C4-2B (cell line): Measurements from ENCODE around the gene MKI67.

Experiments
- H3K27ac ChIP-seq: fragments of 450-650 bp; 2 replicates; pipeline ENCODE4 v1.5.1; 2017
- ZFX ChIP-seq: fragments of 450-650 bp; IDR thresholded peaks from 2 replicates; pipeline ENCODE4 v1.6.1; 2017
- TF ChIP-seq, protein P1 (sequence below): fragments of 450-650 bp; conservative IDR thresholded peaks from 2 replicates; pipeline ENCODE4 v1.5.1; 2017; ENCODE audit warnings: mild to moderate bottlenecking

Gene MKI67

DNA sequence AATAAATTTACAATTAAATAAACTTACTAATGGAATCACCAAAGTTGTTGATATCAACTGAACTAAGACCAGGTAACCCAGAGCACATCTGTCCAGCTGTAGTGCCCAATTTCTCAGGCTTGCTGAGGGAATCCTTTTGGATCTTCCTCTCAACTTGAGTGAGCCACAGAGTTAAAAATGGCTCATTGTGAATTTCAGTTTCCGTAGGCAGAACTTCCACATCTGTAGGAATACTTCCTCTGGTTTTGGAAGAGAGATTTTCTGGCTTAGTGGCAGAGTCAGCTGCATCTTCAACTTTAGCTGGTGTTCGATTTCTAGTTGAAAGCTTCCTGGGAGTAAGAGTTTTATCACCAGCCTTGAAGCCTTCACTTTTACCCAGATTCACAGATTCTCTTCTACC, 11.3 kb downstream of the MKI67 start:
- no peak overlapping the region for H3K27ac ChIP-seq
- TF ChIP-seq, protein P1, sequence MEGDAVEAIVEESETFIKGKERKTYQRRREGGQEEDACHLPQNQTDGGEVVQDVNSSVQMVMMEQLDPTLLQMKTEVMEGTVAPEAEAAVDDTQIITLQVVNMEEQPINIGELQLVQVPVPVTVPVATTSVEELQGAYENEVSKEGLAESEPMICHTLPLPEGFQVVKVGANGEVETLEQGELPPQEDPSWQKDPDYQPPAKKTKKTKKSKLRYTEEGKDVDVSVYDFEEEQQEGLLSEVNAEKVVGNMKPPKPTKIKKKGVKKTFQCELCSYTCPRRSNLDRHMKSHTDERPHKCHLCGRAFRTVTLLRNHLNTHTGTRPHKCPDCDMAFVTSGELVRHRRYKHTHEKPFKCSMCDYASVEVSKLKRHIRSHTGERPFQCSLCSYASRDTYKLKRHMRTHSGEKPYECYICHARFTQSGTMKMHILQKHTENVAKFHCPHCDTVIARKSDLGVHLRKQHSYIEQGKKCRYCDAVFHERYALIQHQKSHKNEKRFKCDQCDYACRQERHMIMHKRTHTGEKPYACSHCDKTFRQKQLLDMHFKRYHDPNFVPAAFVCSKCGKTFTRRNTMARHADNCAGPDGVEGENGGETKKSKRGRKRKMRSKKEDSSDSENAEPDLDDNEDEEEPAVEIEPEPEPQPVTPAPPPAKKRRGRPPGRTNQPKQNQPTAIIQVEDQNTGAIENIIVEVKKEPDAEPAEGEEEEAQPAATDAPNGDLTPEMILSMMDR = no peak
- TF ChIP-seq ZFX = no peak

DNA sequence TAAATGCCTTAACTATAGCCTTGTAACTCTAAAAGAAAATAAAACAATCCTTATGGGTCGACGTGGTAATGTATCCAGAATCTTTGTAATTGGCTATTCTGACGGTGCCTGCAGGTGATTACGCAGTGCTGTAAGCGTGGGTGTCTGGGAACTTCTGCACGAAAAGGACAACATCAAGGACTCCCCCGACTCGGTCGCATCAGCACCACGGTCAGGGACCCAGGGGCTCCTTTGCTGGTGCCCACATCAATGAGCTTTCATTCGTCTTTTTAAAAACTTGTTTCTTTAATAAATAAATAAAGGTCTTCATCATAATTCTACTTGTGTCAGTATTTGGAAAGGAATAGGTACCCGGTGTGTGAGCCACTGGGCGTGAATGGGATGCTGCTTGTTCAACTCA, 13.2 kb downstream of the MKI67 start:
- no peak for TF ChIP-seq ZFX
- TF ChIP-seq, protein P1 = no peak
- H3K27ac ChIP-seq = no peak overlapping the region

DNA sequence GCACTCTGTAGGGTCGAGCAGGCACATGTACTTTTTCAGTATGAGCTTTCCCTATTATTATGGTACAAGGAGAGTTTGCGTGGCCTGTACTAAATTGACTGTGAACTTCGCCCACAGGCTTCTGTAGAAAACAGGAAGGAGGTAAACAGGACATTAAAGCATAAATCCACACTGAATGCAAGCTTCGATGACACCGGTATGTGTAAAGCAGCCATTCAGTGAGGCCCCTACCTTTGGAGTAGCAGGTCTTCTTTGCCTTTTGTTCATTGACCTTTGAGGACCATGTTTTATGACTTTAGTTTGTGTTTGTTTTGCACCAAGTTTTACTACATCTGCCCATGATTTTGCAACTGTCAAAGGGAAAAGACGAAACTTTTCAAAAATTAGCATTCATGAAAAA, 14.5 kb downstream of the MKI67 start:
- TF ChIP-seq, protein P1 = no peak
- no peak for TF ChIP-seq ZFX
- no peak overlapping the region; the same call in 1 of the 2 replicates for H3K27ac ChIP-seq

DNA sequence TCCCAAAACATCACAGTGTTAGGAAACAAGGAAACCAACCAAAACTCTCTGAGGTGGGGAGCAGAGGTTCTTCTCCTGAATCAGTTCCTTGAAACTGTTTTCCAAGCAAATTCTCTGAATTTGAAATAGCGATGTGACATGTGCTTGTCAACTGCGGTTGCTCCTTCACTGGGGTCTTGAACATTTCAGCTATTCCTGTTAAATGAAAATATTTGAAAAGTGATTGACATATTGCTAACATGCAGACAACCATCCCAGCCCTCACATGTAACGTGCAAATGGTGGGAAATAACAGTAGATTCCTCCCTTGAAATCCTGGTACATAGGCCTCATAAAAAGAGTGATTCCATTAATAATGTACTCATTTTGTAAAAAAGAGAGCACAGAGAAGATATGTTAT, 15.9 kb downstream of the MKI67 start:
- peak overlapping the region; percentile 78 for H3K27ac ChIP-seq
- TF ChIP-seq, protein P1 = no peak
- TF ChIP-seq ZFX = no peak

DNA sequence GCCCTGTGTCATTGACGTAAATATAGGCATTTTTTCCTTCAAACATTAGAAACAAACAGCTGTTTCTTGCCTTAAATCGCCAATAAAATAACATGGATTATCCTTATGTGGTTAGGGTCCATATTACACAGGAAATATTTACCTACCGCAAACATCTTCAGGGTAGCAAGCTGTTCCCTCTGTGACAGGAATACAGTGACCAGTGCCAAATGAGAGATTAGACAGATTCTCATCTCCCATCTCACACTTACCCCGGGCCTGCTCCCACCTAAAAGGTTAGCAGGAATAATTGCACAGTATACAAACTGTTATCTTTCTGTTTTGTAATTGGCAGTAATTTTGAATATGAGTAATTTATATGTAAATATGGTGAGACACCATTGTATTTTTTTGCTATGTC, 16.5 kb downstream of the MKI67 start:
- no peak overlapping the region for H3K27ac ChIP-seq
- TF ChIP-seq ZFX = no peak
- TF ChIP-seq, protein P1 = no peak

DNA sequence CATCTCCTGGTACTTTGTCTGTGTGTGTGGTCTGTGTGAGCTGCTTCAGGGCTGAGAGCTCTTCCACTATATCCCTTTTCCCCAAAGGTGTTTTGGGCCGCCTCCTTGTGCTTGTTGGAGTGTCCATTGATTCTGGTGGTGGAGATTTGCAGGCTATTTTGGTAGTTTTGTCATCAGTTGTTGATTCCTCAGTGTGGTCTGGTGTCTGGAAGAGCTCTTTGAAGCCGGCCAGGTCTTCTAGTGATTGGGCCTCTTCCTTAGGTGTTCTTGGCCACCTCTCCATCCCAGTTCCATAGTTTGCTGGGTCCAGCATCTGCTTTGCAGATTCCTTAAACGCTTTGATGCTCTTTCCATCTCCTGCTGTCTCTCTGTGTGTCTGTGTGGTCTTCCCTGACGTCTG, 20.8 kb downstream of the MKI67 start:
- TF ChIP-seq ZFX = no peak
- TF ChIP-seq, protein P1 = no peak
- H3K27ac ChIP-seq = 0 out of 2 replicates have a peak overlapping the region, but pooled peaks have one; percentile 7

DNA sequence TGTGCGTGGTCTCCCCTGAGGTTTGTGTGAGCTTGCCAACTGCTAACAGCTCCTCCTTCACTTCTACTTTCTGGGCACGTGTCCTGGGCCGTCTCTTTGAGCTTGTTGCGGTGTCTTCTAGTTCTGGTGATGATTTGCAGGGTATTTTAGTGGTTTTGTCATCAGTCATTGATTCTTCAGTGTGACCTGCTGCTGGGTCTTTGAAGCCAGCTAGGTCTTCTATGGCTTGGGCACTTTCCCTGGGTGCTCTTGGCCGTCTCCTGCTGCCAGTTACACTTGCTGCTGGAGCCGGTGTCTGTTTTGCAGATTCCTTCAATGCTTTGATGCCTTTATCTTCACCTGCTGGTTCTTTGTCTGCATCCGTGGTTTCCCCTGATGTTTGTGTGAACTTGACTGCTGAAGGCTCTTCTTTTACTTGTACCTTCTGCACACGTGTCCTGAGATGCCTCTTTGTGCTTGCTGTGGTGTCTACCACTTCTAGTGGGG, 23.0 kb downstream of the MKI67 start:
- H3K27ac ChIP-seq = peak overlapping the region; percentile 26; the same call in 1 of the 2 replicates
- no peak for TF ChIP-seq ZFX
- TF ChIP-seq, protein P1 = no peak
